D341Med (cell line): ENCODE data around the gene PPP2R2B.
"Not testable (repeated sequence)": the region's sequence is repeated elsewhere in the genome, so short reads cannot be mapped to it uniquely, and the experiment has no call there.

Experiments
- DNase-seq: peaks from one replicate; pipeline ENCODE4 v3.0.0; 2012; ENCODE audit warnings: low spot score

Gene PPP2R2B

GRCh38 chr5:146606893-146607292 lies 271.7 kb downstream of the PPP2R2B start:
- no peak for DNase-seq

DNA sequence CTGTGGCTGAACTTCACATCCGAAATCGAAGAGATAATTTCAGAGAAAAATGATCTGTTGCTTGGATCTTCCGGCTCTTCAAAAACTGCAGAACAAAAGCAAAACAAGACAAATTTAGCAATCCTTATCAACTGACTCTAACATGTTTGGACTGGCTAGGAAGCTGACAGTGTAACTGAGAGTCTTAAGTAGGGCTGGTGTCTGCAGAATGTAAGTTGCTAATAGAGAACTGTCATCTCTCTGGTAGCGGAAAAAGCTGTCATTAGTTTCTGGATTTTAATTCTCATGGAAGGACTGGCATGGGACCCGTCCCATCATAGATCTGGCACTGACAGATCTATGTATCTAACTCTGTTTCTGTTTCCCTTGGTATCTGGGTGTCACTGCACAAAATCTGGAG lies 278.2 kb downstream of the PPP2R2B start:
- DNase-seq: no peak

GRCh38 chr5:146599261-146599660 lies 279.3 kb downstream of the PPP2R2B start:
- DNase-seq: no peak

GRCh38 chr5:146595088-146595487 lies 283.5 kb downstream of the PPP2R2B start:
- no peak for DNase-seq

DNA sequence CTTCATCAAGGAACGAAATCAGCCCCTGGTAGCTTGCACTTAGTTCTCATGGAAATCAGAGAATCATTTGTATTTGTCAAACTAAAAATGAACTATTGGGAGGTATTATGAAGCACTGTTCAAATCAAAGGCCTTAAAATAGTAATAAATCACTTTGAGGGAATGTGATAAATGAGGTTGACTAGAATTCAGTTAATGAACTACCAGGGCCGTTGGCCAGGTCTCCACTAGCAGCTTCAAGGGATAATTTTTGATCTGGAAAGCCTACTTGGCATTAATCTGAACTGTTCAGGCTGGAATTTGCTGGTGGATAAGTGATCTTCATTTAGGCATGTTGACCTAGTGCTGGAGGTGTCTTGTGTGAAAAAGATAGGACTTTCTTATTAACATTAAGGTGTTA lies 286.2 kb downstream of the PPP2R2B start:
- no peak for DNase-seq

DNA sequence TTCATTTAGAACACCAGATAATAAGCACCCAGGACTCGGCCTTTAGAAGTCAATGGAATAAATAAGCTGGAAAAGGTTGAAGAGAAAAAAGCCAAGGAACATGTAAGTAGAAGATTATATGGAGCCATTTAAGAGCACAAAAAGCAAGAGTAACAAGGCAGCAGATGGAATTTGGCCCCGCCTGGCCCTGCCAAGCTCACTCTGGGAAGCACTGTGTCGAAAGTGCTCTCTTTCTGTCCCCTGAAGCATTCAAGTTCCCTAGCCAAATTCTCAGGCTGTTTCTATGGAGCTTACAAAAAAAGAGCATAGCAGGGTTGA lies 289.6 kb downstream of the PPP2R2B start:
- DNase-seq: no peak

- no peak for DNase-seq
These were observed 290.1 kb downstream of the PPP2R2B start for GRCh38 chr5:146588331-146589027.

DNA sequence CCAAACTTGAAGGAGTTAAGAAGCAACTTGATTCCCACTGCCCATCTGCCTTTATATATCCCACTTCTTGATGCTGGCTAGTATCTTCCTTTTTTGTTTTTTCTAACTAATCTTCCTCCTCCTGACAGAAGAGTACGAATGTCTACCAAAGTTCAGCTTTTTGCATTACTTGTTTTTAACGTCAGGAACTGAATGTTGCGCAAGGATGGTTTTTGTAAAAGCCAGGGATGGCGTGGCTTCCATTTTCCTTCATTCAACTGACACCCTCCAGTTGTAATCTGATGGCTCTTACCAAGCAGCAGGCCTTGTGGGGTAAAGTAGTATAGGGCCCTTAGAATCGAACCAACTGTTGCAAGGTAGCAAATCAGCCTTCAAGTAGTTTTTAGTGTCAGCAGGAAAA lies 291.8 kb downstream of the PPP2R2B start:
- DNase-seq: no peak

GRCh38 chr5:146584750-146585149 lies 293.8 kb downstream of the PPP2R2B start:
- no peak for DNase-seq

DNA sequence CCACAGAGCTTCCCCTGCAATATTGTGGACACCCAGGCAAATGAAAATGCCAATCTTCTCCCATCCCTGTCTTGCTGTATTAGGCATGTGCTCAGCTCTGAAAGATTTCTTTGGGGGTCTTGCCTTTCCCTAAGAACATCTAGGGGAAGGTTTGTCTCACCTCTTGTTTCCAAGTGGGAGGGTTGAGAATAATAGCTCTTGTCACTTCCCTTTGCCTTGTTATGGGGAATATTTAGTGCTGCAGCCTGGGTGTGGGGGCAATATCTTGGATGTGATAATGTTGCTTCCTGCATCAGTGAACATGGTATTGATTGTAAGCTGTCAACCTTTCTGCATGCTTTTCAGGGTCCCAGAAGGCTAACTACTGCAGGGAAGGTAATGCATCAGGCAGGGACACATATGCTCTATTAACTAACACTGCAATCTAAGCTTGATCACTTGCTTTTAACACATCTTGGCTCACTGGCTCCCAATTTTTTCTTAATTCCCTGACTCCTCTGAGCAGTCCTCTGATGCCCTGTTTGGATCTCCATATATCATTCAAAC lies 296.4 kb downstream of the PPP2R2B start:
- DNase-seq: no peak

DNA sequence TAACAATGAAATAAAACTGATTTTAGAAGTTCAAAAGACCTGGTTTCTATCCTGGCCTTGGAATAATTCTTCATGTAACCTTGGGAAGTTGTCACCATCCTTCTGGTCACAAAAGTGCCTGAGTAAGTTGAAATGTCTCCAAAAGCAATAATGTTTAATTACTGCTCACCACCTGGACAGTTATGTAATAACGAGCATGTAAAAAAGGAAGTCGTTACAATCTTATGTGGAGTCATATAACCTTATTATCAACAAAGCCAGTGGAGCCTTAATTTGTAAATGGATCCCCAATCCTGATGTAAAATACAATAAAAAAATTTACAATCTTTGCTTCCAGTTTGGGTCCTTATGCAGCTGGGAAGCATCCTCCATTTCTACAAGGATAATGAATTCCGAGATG lies 298.3 kb downstream of the PPP2R2B start:
- DNase-seq: no peak

DNA sequence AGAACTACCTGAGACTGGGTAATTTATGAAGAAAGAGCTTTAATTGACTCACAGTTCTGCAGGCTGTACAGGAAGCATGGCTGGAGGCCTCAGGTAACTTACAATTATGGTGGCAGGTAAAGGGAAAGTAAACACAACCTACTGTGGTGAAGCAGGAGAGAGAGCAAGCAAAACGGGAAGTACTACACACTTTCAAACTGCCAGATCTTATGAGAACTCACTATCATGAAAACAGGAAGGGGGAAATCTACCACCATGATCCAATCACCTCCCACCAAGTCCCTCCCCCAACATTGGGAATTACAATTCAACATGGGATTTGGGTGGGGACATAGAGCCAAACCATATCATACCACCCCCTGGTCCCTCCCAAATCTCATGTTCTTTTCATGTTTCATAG lies 303.8 kb downstream of the PPP2R2B start:
- no peak for DNase-seq

DNA sequence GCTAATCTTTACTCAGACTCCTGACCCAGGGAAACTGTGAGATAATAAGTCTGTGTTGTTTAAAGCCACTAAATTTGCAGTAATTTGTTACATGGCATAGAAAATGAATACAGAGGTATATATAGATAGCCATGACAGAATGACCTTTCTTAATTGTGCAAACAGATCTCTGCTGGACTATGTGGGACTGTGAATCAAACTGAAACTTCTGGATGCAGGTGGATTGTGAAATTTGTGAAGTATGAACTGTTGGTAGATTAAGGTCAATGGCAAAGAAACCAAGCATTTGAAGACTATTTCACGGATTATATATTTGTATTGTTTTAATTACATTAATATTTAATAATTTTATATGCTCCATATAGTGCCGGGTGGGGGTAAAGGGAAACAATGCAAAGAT lies 310.4 kb downstream of the PPP2R2B start:
- DNase-seq: no peak

DNA sequence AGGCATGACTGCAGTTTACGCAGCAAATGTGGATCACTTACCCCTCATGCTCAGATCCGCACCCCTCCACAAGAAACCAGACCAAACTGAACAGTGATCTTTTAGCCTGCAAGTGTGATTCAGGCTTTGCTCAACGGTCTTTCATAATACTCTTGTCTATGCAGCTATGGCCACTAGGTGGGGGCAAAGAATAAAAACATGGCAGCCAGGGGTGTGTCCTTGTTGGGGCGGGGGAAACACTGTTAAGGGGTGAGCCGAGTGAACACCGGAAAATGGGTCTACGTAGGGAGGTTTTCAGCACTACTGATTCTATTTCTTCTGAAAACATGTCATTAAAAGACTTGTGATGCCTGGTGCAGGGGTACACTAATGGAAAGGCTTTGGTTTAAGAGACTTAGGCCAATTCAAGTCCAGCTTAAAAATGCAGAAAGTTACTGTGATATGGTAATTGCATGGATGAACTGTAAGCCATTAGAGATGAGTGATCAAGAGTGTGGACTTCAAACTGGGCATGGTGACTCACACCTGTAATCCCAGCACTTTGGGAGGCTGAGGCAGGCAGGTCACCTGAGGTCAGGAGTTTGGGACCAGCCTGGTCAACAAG lies 312.7 kb downstream of the PPP2R2B start:
- peak; percentile 83 for DNase-seq

DNA sequence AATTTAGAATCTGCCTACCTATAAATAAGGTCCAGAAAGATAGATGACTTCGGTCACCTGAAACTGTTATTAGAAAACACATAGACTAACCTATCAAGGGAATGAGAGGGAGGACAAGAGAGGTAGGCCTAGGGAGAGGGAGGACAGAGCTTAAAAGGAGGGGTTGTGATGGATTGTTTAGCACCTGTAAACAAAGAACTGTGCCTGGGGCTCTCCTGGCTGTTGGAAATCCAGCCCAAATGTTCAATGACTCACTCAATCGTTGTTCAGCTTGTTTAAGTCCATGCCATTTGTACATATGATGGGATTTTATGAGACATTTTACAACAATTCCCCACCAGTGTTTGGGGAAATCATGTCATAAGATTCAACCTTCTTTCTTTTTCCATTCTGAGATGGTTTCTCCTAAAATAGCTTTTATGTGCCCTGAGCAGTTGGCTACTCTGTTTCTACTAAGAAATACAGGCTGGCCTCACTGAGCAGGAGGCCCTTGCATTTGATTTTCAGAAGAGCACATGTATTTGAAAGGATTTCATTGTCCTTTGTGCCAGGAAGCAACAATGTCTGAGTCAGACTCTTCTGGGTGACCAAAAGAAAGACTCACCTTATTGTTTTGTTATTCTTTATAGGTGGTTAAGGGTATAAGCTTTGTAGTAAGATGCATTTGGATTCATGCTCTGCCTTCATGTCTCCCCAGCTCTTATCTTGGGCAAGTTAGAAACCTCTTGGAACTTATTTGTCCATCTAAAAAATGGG lies 314.4 kb downstream of the PPP2R2B start:
- DNase-seq: no peak

- no peak for DNase-seq
These were observed 316.1 kb downstream of the PPP2R2B start for GRCh38 chr5:146562461-146562860.

GRCh38 chr5:146561711-146562110 lies 316.8 kb downstream of the PPP2R2B start:
- no peak for DNase-seq

- no peak for DNase-seq
These were observed 318.2 kb downstream of the PPP2R2B start for GRCh38 chr5:146560205-146560812.

GRCh38 chr5:146556884-146557283 lies 321.7 kb downstream of the PPP2R2B start:
- DNase-seq: not testable (repeated sequence)

DNA sequence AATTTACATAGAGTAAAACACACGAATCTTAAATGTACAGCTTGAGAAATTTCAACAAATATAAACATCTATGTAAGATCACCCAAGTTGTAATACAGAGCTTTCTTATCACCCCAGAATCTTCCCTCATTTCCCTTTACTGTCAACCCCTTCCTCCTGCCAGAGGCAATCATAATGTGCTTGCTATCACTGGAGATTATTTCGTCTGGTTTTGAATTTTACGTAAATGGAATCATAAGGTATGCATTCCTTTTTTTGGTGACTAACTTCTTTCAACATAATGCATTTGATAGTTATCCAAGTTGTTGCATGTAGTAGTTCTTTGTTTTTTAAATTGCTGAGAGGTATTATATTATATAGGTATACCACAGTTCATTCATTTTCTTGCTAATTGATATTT lies 325.1 kb downstream of the PPP2R2B start:
- no peak for DNase-seq

GRCh38 chr5:146549615-146550014 lies 328.9 kb downstream of the PPP2R2B start:
- no peak for DNase-seq

- DNase-seq: no peak
These were observed 329.6 kb downstream of the PPP2R2B start for GRCh38 chr5:146548781-146549449.
